CD4-positive, CD25-positive, alpha-beta regulatory T cell (primary cell): ENCODE measurements around the gene PAEP. TPM values are rescaled to one million over a fixed set of nuclear protein-coding genes. Genes with fewer than 3 reads are reported as not detected.
"Not testable (repeated sequence)": the region's sequence is repeated elsewhere in the genome, so short reads cannot be mapped to it uniquely, and the experiment has no call there.

Experiments
- ATAC-seq, 2 donors: fragments of 150-1000 bp; cut with Tn5 transposase; one replicate each; pipeline ENCODE4 v1.10.0; 2021; ENCODE audit warnings: low read depth in 2 of 2, moderate number of reproducible peaks in 2 of 2, moderate library complexity in 1 of 2
- DNase-seq, 3 donors: peaks; one replicate each; pipeline versions ENCODE4 v3.0.0 to v3.0.0-alpha.2; 2012 to 2022; ENCODE audit warnings: mixed read lengths in 1 of 3
- H3K27ac ChIP-seq: one replicate; pipeline ENCODE4 v1.7.0; 2013; ENCODE audit warnings: mild to moderate bottlenecking, low read length; ENCODE audit not compliant: insufficient read depth, poor library complexity, severe bottlenecking
- H3K27me3 ChIP-seq: one replicate; pipeline ENCODE4 v1.7.0; 2013; ENCODE audit warnings: low read length; ENCODE audit not compliant: control insufficient read depth, insufficient read depth
- H3K36me3 ChIP-seq: one replicate; pipeline ENCODE4 v1.7.0; 2013; ENCODE audit warnings: mild to moderate bottlenecking, low read length, moderate library complexity; ENCODE audit not compliant: control insufficient read depth, insufficient read depth
- H3K4me1 ChIP-seq: 2 replicates; pipeline ENCODE4 v1.7.0; 2013; ENCODE audit warnings: mild to moderate bottlenecking, low read length; ENCODE audit not compliant: insufficient read depth, control insufficient read depth, poor library complexity, severe bottlenecking
- H3K4me3 ChIP-seq: one replicate; pipeline ENCODE4 v1.7.0; 2013; ENCODE audit warnings: low read depth, mild to moderate bottlenecking, low read length, moderate library complexity
- H3K9me3 ChIP-seq, 2 experiments: 1 replicate in 1 of 2; 2 replicates in 1 of 2; pipeline ENCODE4 v1.7.0; 2013; ENCODE audit warnings: low read length in 2 of 2, mild to moderate bottlenecking in 1 of 2, moderate library complexity in 1 of 2; ENCODE audit not compliant: control insufficient read depth in 2 of 2
- H3K27ac Mint-ChIP-seq, 3 donors: one replicate each; pipeline ENCODE4 v1.8.0; 2020 to 2022; ENCODE audit warnings: mild to moderate bottlenecking in 3 of 3, mixed read lengths in 3 of 3, moderate library complexity in 2 of 3
- H3K27me3 Mint-ChIP-seq: one replicate; pipeline ENCODE4 v1.8.0; 2022; ENCODE audit warnings: mild to moderate bottlenecking, mixed read lengths
- H3K36me3 Mint-ChIP-seq: one replicate; pipeline ENCODE4 v1.8.0; 2020; ENCODE audit warnings: mixed read lengths
- H3K4me1 Mint-ChIP-seq, 4 donors: one replicate each; pipeline ENCODE4 v1.8.0; 2020 to 2022; ENCODE audit warnings: mixed read lengths in 4 of 4, mild to moderate bottlenecking in 1 of 4
- H3K4me3 Mint-ChIP-seq, 4 donors: one replicate each; pipeline ENCODE4 v1.8.0; 2020 to 2022; ENCODE audit warnings: mild to moderate bottlenecking in 4 of 4, mixed read lengths in 4 of 4, moderate library complexity in 3 of 4
- H3K9me3 Mint-ChIP-seq, 7 donors: one replicate each; pipeline ENCODE4 v1.8.0; 2020 to 2022; ENCODE audit warnings: mixed read lengths in 7 of 7, mild to moderate bottlenecking in 3 of 7, moderate library complexity in 2 of 7
- polyA plus RNA-seq, 4 donors: library from polyadenylated mRNA; unstranded; fragments of 300-500 nt; fragmentation: Illumina TruSeq; gene quantifications; one replicate each; pipeline ENCODE4 v1.2.3, GENCODE V29; 2021
- total RNA-seq: library from RNA; stranded (reverse); gene quantifications from one replicate; pipeline ENCODE4 v1.2.3, GENCODE V29; 2022

PAEP gene
- total and polyA plus RNA-seq, 5 donors from 2014 or later: not detected

GRCh38 chr9:135530146-135530545 is 31.4 kb upstream of the PAEP start:
- H3K9me3 Mint-ChIP-seq: peaks cover 0 to 1% (median 0%) of the 10 kb centered on the region in 7 donors
- H3K27ac Mint-ChIP-seq: no peak overlapping the region
- no peaks in the 10 kb centered on the region for H3K36me3 Mint-ChIP-seq
- DNase-seq (no peak), ATAC-seq (no peak)
- no peak overlapping the region for H3K4me3 ChIP-seq
- H3K4me1 Mint-ChIP-seq: no peaks in the 10 kb centered on the region
- H3K27me3 ChIP-seq: peaks cover 10% of the 10 kb centered on the region
- H3K27me3 Mint-ChIP-seq: peaks cover 16% of the 10 kb centered on the region
- no peak overlapping the region for H3K27ac ChIP-seq
- no peak overlapping the region for H3K4me3 Mint-ChIP-seq
- no peaks in the 10 kb centered on the region for H3K36me3 ChIP-seq
- H3K9me3 ChIP-seq: no peaks in the 10 kb centered on the region
- H3K4me1 ChIP-seq: no peaks in the 10 kb centered on the region

GRCh38 chr9:135531096-135531495 is 30.5 kb upstream of the PAEP start:
- Histone ChIP-seq H3K27ac (no peak overlapping the region), H3K4me3 (no peak overlapping the region), H3K36me3 (no peaks in the 10 kb centered on the region), H3K27me3 (peaks cover 10% of the 10 kb centered on the region), H3K9me3 (no peaks in the 10 kb centered on the region), H3K4me1 (no peaks in the 10 kb centered on the region)
- H3K27me3 Mint-ChIP-seq: peaks cover 16% of the 10 kb centered on the region
- H3K4me3 Mint-ChIP-seq: no peak overlapping the region
- ATAC-seq: no peak
- no peaks in the 10 kb centered on the region for H3K4me1 Mint-ChIP-seq
- no peaks in the 10 kb centered on the region for H3K36me3 Mint-ChIP-seq
- H3K27ac Mint-ChIP-seq: no peak overlapping the region
- DNase-seq: no peak
- H3K9me3 Mint-ChIP-seq: peaks cover 0 to 1% (median 0%) of the 10 kb centered on the region in 7 donors

GRCh38 chr9:135533113-135533512 is 28.4 kb upstream of the PAEP start:
- peaks cover 10% of the 10 kb centered on the region for H3K27me3 ChIP-seq
- Mint-ChIP-seq H3K36me3 (no peaks in the 10 kb centered on the region), H3K4me1 (no peaks in the 10 kb centered on the region), H3K9me3 (peaks cover 0 to 2% (median 0%) of the 10 kb centered on the region in 7 donors), H3K27me3 (peaks cover 21% of the 10 kb centered on the region), H3K27ac (no peak overlapping the region), H3K4me3 (no peak overlapping the region)
- H3K36me3 ChIP-seq: no peaks in the 10 kb centered on the region
- no peak for DNase-seq
- H3K4me3 ChIP-seq: no peak overlapping the region
- no peak overlapping the region for H3K27ac ChIP-seq
- no peaks in the 10 kb centered on the region for H3K9me3 ChIP-seq
- H3K4me1 ChIP-seq: no peaks in the 10 kb centered on the region
- ATAC-seq: no peak

GRCh38 chr9:135533674-135534073 is 27.9 kb upstream of the PAEP start:
- DNase-seq (no peak), ATAC-seq (no peak)

GRCh38 chr9:135534192-135534711 is 27.3 kb upstream of the PAEP start:
- H3K27me3 Mint-ChIP-seq: peaks cover 29% of the 10 kb centered on the region
- H3K27ac Mint-ChIP-seq, H3K36me3 Mint-ChIP-seq, H3K4me1 Mint-ChIP-seq, H3K4me1 ChIP-seq, DNase-seq, H3K9me3 Mint-ChIP-seq, ATAC-seq, H3K27ac ChIP-seq, H3K4me3 ChIP-seq, H3K9me3 ChIP-seq, H3K36me3 ChIP-seq, H3K4me3 Mint-ChIP-seq: not testable (repeated sequence)
- peaks cover 10% of the 10 kb centered on the region for H3K27me3 ChIP-seq

More at GRCh38 chr9:135533674-135534073, 27.9 kb upstream of the PAEP start:
- H3K27ac Mint-ChIP-seq: no peak overlapping the region
- H3K4me3 ChIP-seq: no peak overlapping the region
- no peaks in the 10 kb centered on the region for H3K4me1 ChIP-seq
- H3K9me3 Mint-ChIP-seq: peaks cover 0 to 2% (median 0%) of the 10 kb centered on the region in 7 donors
- peaks cover 23% of the 10 kb centered on the region for H3K27me3 Mint-ChIP-seq
- no peaks in the 10 kb centered on the region for H3K9me3 ChIP-seq
- H3K4me3 Mint-ChIP-seq: no peak overlapping the region
- no peaks in the 10 kb centered on the region for H3K36me3 Mint-ChIP-seq
- H3K27me3 ChIP-seq: peaks cover 10% of the 10 kb centered on the region
- no peaks in the 10 kb centered on the region for H3K36me3 ChIP-seq
- no peaks in the 10 kb centered on the region for H3K4me1 Mint-ChIP-seq
- no peak overlapping the region for H3K27ac ChIP-seq

GRCh38 chr9:135534826-135535225 is 26.7 kb upstream of the PAEP start:
- H3K27ac Mint-ChIP-seq: peak overlapping the region in 1 of 3 donors; percentile 52
- peaks cover 27% of the 10 kb centered on the region for H3K27me3 Mint-ChIP-seq
- H3K9me3 Mint-ChIP-seq, H3K4me1 ChIP-seq, H3K9me3 ChIP-seq, ATAC-seq, H3K4me1 Mint-ChIP-seq, H3K36me3 Mint-ChIP-seq, H3K4me3 ChIP-seq, H3K36me3 ChIP-seq, H3K27ac ChIP-seq, DNase-seq, H3K4me3 Mint-ChIP-seq: not testable (repeated sequence)
- peaks cover 10% of the 10 kb centered on the region for H3K27me3 ChIP-seq

- peaks cover 10% of the 10 kb centered on the region for H3K27me3 ChIP-seq
- H3K27me3 Mint-ChIP-seq: peaks cover 27% of the 10 kb centered on the region
- H3K9me3 Mint-ChIP-seq, H3K4me3 Mint-ChIP-seq, H3K27ac Mint-ChIP-seq, H3K4me3 ChIP-seq, H3K9me3 ChIP-seq, H3K4me1 Mint-ChIP-seq, H3K36me3 ChIP-seq, H3K36me3 Mint-ChIP-seq, H3K27ac ChIP-seq, ATAC-seq, H3K4me1 ChIP-seq, DNase-seq: not testable (repeated sequence)
These were observed 25.9 kb upstream of the PAEP start for GRCh38 chr9:135535631-135536030.

GRCh38 chr9:135536216-135536615 is 25.3 kb upstream of the PAEP start:
- Histone ChIP-seq H3K27ac (no peak overlapping the region), H3K36me3 (no peaks in the 10 kb centered on the region), H3K4me3 (no peak overlapping the region), H3K27me3 (peaks cover 10% of the 10 kb centered on the region), H3K4me1 (no peaks in the 10 kb centered on the region), H3K9me3 (no peaks in the 10 kb centered on the region)
- peaks cover 0 to 2% (median 0%) of the 10 kb centered on the region in 7 donors for H3K9me3 Mint-ChIP-seq
- no peak overlapping the region for H3K27ac Mint-ChIP-seq
- no peaks in the 10 kb centered on the region for H3K36me3 Mint-ChIP-seq
- H3K4me1 Mint-ChIP-seq: no peaks in the 10 kb centered on the region
- ATAC-seq: no peak
- no peak overlapping the region for H3K4me3 Mint-ChIP-seq
- DNase-seq: no peak
- peaks cover 28% of the 10 kb centered on the region for H3K27me3 Mint-ChIP-seq
